ENCODE measurements around the gene NEK10. TPM values are rescaled to one million over a fixed set of nuclear protein-coding genes. Genes with fewer than 3 reads are reported as not detected.
A peak's percentile ranks its signal among the peaks of the same experiment; 100 is the strongest.

Gene NEK10
- total RNA-seq, 1 donor from 2014 or later = 4.2 TPM

DNA sequence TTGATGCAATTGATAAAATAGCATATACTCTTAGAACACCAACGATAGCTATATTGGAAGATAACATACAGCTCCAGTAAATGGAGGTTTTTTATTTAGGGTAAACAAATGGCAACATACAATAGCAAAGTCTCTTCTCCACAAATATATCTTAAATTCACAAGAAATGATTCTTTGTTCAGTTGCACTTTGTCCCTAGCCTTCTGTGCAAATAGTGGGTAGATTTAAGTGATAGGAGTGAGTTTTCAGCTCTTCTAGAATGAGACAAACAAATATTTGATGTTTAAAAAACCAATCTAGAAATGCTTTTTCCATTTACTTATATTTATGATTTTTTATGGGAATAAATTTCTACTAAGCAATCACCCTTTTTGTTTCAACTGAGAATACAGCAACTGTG lies 253.8 kb downstream of the NEK10 start:
- TF ChIP-seq, protein P1, sequence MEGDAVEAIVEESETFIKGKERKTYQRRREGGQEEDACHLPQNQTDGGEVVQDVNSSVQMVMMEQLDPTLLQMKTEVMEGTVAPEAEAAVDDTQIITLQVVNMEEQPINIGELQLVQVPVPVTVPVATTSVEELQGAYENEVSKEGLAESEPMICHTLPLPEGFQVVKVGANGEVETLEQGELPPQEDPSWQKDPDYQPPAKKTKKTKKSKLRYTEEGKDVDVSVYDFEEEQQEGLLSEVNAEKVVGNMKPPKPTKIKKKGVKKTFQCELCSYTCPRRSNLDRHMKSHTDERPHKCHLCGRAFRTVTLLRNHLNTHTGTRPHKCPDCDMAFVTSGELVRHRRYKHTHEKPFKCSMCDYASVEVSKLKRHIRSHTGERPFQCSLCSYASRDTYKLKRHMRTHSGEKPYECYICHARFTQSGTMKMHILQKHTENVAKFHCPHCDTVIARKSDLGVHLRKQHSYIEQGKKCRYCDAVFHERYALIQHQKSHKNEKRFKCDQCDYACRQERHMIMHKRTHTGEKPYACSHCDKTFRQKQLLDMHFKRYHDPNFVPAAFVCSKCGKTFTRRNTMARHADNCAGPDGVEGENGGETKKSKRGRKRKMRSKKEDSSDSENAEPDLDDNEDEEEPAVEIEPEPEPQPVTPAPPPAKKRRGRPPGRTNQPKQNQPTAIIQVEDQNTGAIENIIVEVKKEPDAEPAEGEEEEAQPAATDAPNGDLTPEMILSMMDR (conservative IDR thresholded peaks at IDR 0.05) = no peak
- Mint-ChIP-seq H3K4me3 (no peak overlapping the region), H3K4me1 (ENCODE audit: unreplicated experiment) (no peaks in the 10 kb centered on the region), H3K36me3 (no peaks in the 10 kb centered on the region), H3K27me3 (no peaks in the 10 kb centered on the region), H3K27ac (no peak overlapping the region), H3K9me3 (peaks cover 7% of the 10 kb centered on the region)
- DNase-seq (ENCODE audit: extremely low spot score, unreplicated experiment) = no peak

GRCh38 chr3:27114684-27115083 lies 254.5 kb downstream of the NEK10 start:
- no peak overlapping the region for H3K4me3 Mint-ChIP-seq
- H3K4me1 Mint-ChIP-seq (ENCODE audit: unreplicated experiment) = no peaks in the 10 kb centered on the region
- TF ChIP-seq, protein P1 (conservative IDR thresholded peaks at IDR 0.05) = no peak
- peaks cover 7% of the 10 kb centered on the region for H3K9me3 Mint-ChIP-seq
- H3K27ac Mint-ChIP-seq = no peak overlapping the region
- no peak for DNase-seq (ENCODE audit: extremely low spot score, unreplicated experiment)
- H3K36me3 Mint-ChIP-seq = no peaks in the 10 kb centered on the region
- H3K27me3 Mint-ChIP-seq = no peaks in the 10 kb centered on the region

GRCh38 chr3:27114129-27114528 lies 255.1 kb downstream of the NEK10 start:
- no peaks in the 10 kb centered on the region for H3K27me3 Mint-ChIP-seq
- TF ChIP-seq, protein P1 (conservative IDR thresholded peaks at IDR 0.05) = no peak
- no peak overlapping the region for H3K27ac Mint-ChIP-seq
- H3K4me1 Mint-ChIP-seq (ENCODE audit: unreplicated experiment) = no peaks in the 10 kb centered on the region
- H3K4me3 Mint-ChIP-seq = no peak overlapping the region
- H3K36me3 Mint-ChIP-seq = no peaks in the 10 kb centered on the region
- H3K9me3 Mint-ChIP-seq = peaks cover 7% of the 10 kb centered on the region
- DNase-seq (ENCODE audit: extremely low spot score, unreplicated experiment) = no peak

GRCh38 chr3:27110020-27110419 lies 259.2 kb downstream of the NEK10 start:
- Mint-ChIP-seq H3K27ac (no peak overlapping the region), H3K36me3 (no peaks in the 10 kb centered on the region), H3K4me1 (ENCODE audit: unreplicated experiment) (peaks cover 8% of the 10 kb centered on the region), H3K9me3 (peaks cover 4% of the 10 kb centered on the region), H3K27me3 (no peaks in the 10 kb centered on the region), H3K4me3 (no peak overlapping the region)
- DNase-seq (ENCODE audit: extremely low spot score, unreplicated experiment) = no peak
- TF ChIP-seq, protein P1 (conservative IDR thresholded peaks at IDR 0.05) = no peak

GRCh38 chr3:27108322-27108721 lies 260.9 kb downstream of the NEK10 start:
- H3K9me3 Mint-ChIP-seq = no peaks in the 10 kb centered on the region
- no peaks in the 10 kb centered on the region for H3K36me3 Mint-ChIP-seq
- no peak overlapping the region for H3K27ac Mint-ChIP-seq
- peaks cover 8% of the 10 kb centered on the region for H3K4me1 Mint-ChIP-seq (ENCODE audit: unreplicated experiment)
- no peaks in the 10 kb centered on the region for H3K27me3 Mint-ChIP-seq
- DNase-seq (ENCODE audit: extremely low spot score, unreplicated experiment) = no peak
- H3K4me3 Mint-ChIP-seq = no peak overlapping the region
- TF ChIP-seq, protein P1 (conservative IDR thresholded peaks at IDR 0.05) = no peak

DNA sequence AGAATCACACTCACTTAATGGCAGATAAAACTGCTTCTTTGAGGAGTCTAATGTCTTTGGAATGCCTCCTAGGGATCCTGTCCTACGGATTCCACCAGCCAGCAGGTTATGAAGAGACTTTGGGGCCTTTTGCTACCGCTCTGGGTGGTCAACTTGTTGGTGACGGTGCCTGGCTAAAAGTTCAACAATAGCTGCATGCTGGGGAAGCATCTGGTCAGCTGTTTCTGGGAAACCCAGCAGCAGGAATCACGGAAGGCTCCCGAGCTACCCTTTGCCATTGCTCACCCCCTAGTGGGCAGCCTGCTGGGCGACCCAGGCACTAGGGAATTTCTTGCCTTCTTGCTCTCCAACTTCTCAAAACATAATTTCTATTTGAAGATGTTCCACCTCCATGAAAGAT lies 263.3 kb downstream of the NEK10 start:
- no peak overlapping the region for H3K4me3 Mint-ChIP-seq
- H3K27me3 Mint-ChIP-seq = no peaks in the 10 kb centered on the region
- H3K4me1 Mint-ChIP-seq (ENCODE audit: unreplicated experiment) = peaks cover 8% of the 10 kb centered on the region
- H3K27ac Mint-ChIP-seq = no peak overlapping the region
- TF ChIP-seq, protein P1 (conservative IDR thresholded peaks at IDR 0.05) = peak; percentile 48
- no peaks in the 10 kb centered on the region for H3K36me3 Mint-ChIP-seq
- no peak for DNase-seq (ENCODE audit: extremely low spot score, unreplicated experiment)
- H3K9me3 Mint-ChIP-seq = no peaks in the 10 kb centered on the region

Data from type B pancreatic cell (in vitro differentiated cells).